Fibroblast of skin of left quadriceps (primary cell): ENCODE data around the gene NDUFS8.

Experiments used
- DNase-seq, 2 experiments: peaks; one replicate each; pipeline ENCODE4 v3.0.0-alpha.2; 2013; ENCODE audit warnings: low read depth in 2 of 2

The NDUFS8 gene

GRCh38 chr11:68077617-68078582, 47.4 kb downstream of the NDUFS8 start:
- DNase-seq, result no peak

GRCh38 chr11:68080860-68081259, 50.4 kb downstream of the NDUFS8 start:
- DNase-seq, result no peak

GRCh38 chr11:68081691-68082090, 51.2 kb downstream of the NDUFS8 start:
- no peak for DNase-seq

GRCh38 chr11:68082481-68082880, 52.0 kb downstream of the NDUFS8 start:
- DNase-seq, result no peak

GRCh38 chr11:68083517-68083916, 53.0 kb downstream of the NDUFS8 start:
- DNase-seq, result no peak
